ENCODE data around the gene DDC.
"Not testable (repeated sequence)": the region's sequence is repeated elsewhere in the genome, so short reads cannot be mapped to it uniquely, and the experiment has no call there.

The DDC gene

GRCh38 chr7:50588937-50589336 is 23.7 kb upstream of the DDC start:
- DNase-seq (ENCODE audit: low spot score): no peak

- DNase-seq (ENCODE audit: low spot score): no peak
These were observed 22.5 kb upstream of the DDC start for GRCh38 chr7:50587737-50588136.

GRCh38 chr7:50584793-50585408 is 19.7 kb upstream of the DDC start:
- no peak for DNase-seq (ENCODE audit: low spot score)

GRCh38 chr7:50584386-50584785 is 19.2 kb upstream of the DDC start:
- DNase-seq (ENCODE audit: low spot score): no peak

- DNase-seq (ENCODE audit: low spot score): not testable (repeated sequence)
These were observed 18.1 kb upstream of the DDC start for GRCh38 chr7:50583295-50583694.

- not testable (repeated sequence) for DNase-seq (ENCODE audit: low spot score)
These were observed 17.1 kb upstream of the DDC start for GRCh38 chr7:50582271-50582670.

- not testable (repeated sequence) for DNase-seq (ENCODE audit: low spot score)
These were observed 15.5 kb upstream of the DDC start for GRCh38 chr7:50580666-50581065.

GRCh38 chr7:50580057-50580456 is 14.9 kb upstream of the DDC start:
- no peak for DNase-seq (ENCODE audit: low spot score)

GRCh38 chr7:50578105-50578504 is 12.9 kb upstream of the DDC start:
- not testable (repeated sequence) for DNase-seq (ENCODE audit: low spot score)

- DNase-seq (ENCODE audit: low spot score): no peak
These were observed 12.4 kb upstream of the DDC start for GRCh38 chr7:50577569-50577968.

- DNase-seq (ENCODE audit: low spot score): not testable (repeated sequence)
These were observed 11.2 kb upstream of the DDC start for GRCh38 chr7:50576388-50576787.

GRCh38 chr7:50567715-50568261 is 2.6 kb upstream of the DDC start:
- DNase-seq (ENCODE audit: low spot score): no peak

GRCh38 chr7:50565977-50566376 is 772 bp upstream of the DDC start:
- no peak for DNase-seq (ENCODE audit: low spot score)

- DNase-seq (ENCODE audit: low spot score): no peak
These were observed 333 bp upstream of the DDC start for GRCh38 chr7:50565559-50565916.

- DNase-seq (ENCODE audit: low spot score): no peak
These were observed 1.0 kb downstream of the DDC start for GRCh38 chr7:50564171-50564570.

- DNase-seq (ENCODE audit: low spot score): no peak
These were observed 3.1 kb downstream of the DDC start for GRCh38 chr7:50562136-50562535.

GRCh38 chr7:50560865-50561351 is 4.3 kb downstream of the DDC start:
- no peak for DNase-seq (ENCODE audit: low spot score)

- no peak for DNase-seq (ENCODE audit: low spot score)
These were observed 5.3 kb downstream of the DDC start for GRCh38 chr7:50559881-50560280.

- DNase-seq (ENCODE audit: low spot score): no peak
These were observed 6.7 kb downstream of the DDC start for GRCh38 chr7:50558294-50559053.

- DNase-seq (ENCODE audit: low spot score): no peak
These were observed 8.1 kb downstream of the DDC start for GRCh38 chr7:50557099-50557498.

- DNase-seq (ENCODE audit: low spot score): no peak
These were observed 8.8 kb downstream of the DDC start for GRCh38 chr7:50556247-50556991.

- DNase-seq (ENCODE audit: low spot score): no peak
These were observed 9.5 kb downstream of the DDC start for GRCh38 chr7:50555594-50556140.

All from AG20443 (cell line).